ENCODE data around the gene RBM3. TPM values are rescaled to one million over a fixed set of nuclear protein-coding genes. Genes with fewer than 3 reads are reported as not detected.

The RBM3 gene
- total RNA-seq, 1 donor from 2014 or later = 188 TPM

GRCh38 chrX:48613502-48614160 lies 39.3 kb downstream of the RBM3 start:
- no peak for DNase-seq (ENCODE audit: low spot score in 2 of 2)
- no peak for FAIRE-seq

DNA sequence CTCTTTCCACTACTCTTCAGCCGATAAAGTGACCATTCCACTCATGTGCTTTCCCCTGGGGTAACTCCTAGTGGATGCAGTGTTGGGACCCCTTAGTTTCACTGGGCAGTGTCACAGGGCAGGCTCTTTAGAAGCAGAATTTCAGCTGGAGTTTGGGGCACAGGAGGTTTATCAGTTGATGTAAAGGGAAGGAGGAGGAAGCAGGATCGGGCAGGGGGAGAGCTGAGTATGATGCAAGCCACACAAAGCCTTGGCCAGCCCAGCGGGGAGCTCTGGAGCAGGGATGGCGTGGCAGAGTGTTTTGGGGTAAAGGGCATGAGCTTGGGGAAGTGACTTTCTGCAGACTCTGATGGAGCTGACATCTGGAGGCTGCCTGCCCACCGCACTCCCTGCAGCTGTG lies 42.3 kb downstream of the RBM3 start:
- FAIRE-seq (no peak), DNase-seq (ENCODE audit: low spot score in 2 of 2) (no peak)

DNA sequence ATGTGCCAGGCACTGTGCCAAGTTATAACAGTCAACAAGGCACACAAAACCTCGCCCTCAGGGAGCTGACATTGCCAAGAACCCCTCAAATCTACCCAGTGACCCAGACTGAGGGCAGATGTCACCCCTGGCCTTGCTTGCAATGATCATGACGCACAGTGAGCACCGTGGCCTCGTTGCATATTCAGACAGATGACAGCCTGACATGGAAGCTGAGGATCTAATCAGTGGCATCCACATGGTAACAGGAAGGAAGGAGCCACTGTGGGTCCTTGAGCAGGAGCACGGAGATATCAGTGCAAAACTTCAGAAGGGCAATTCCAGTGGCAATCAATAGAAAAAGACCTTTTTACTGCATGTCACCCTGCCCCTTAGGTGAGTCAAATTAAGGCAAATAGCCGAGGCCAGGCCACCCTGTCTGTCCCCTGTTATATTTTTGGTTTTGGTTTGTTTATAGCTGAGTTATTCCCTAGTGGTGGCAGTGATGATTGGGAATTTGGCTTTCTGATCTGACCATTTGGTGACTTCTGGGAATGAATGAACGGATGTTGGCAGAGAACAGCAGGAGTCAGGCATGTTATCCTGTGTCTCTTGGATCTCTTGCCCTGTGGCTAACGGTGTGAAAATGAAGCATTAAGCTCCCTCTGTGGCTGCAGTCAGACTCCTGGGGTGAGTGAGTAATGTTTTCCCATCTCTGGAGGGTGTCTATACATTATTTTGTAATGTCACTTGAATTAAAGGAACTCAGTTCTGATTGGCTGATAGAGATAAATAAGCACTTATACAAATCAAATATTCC lies 43.5 kb downstream of the RBM3 start:
- no peak for DNase-seq (ENCODE audit: low spot score in 2 of 2)
- no peak for FAIRE-seq

GRCh38 chrX:48626401-48627298 lies 52.4 kb downstream of the RBM3 start:
- FAIRE-seq (no peak), DNase-seq (ENCODE audit: low spot score in 2 of 2) (no peak)

Small RNAs within 50 kb of the gene (small RNA-seq; reads per million reads assigned to genes)
- not detected for gene MRPL32P1

Other genes with a start within 250 kb of the RBM3 start
- not detected for gene SSX3, start 217.8 kb upstream of the RBM3 start, total RNA-seq
- not detected for gene SSX4, start 190.9 kb upstream of the RBM3 start, total RNA-seq
- not detected for gene SSX4B, start 162.5 kb upstream of the RBM3 start, total RNA-seq
- gene SLC38A5, start 104.2 kb upstream of the RBM3 start, total RNA-seq = 25.3 TPM
- 36.3 TPM for gene FTSJ1, start 98.3 kb upstream of the RBM3 start, total RNA-seq
- 7.3 TPM for gene PORCN, start 65.5 kb upstream of the RBM3 start, total RNA-seq
- gene EBP, start 52.7 kb upstream of the RBM3 start, total RNA-seq = 53.4 TPM
- gene TBC1D25, start 34.8 kb upstream of the RBM3 start, total RNA-seq = 4.9 TPM
- gene WDR13, start 23.0 kb downstream of the RBM3 start, total RNA-seq = 56.7 TPM
- 2.0 TPM for gene WAS, start 109.3 kb downstream of the RBM3 start, total RNA-seq
- gene SUV39H1, start 122.2 kb downstream of the RBM3 start, total RNA-seq = 2.9 TPM
- gene GLOD5, start 187.3 kb downstream of the RBM3 start, total RNA-seq = not detected
- gene GATA1, start 212.1 kb downstream of the RBM3 start, total RNA-seq = under 0.01 TPM
- gene HDAC6, start 227.6 kb downstream of the RBM3 start, total RNA-seq = 77.9 TPM

Data from frontal cortex (tissue), 4 donors.